ENCODE measurements around the gene MICU1.

- no peak for TF ChIP-seq POLR2A (IDR thresholded peaks at IDR 0.05)
- no peak for TF ChIP-seq CTCF (IDR thresholded peaks at IDR 0.05)
Observed at GRCh38 chr10:72464438-72464837, 161.4 kb downstream of the MICU1 start.

Data from upper lobe of left lung (tissue), 4 donors.